ENCODE data around the gene CFAP210.

CFAP210 gene

GRCh38 chr2:169662744-169663143 lies 31.5 kb downstream of the CFAP210 start:
- H2AFZ ChIP-seq = no peak overlapping the region
- no peak for TF ChIP-seq CTCF (IDR thresholded peaks at IDR 0.05)
- no peaks in the 10 kb centered on the region for H3K79me2 ChIP-seq
- H3K4me1 ChIP-seq = no peaks in the 10 kb centered on the region
- no peak overlapping the region for H3K4me3 ChIP-seq (ENCODE audit: low read depth, low read length)
- H3K4me2 ChIP-seq (ENCODE audit: low read length) = no peak overlapping the region
- H3K27ac ChIP-seq = no peak overlapping the region
- H3K36me3 ChIP-seq (ENCODE audit: control insufficient read depth, insufficient read depth, low read length) = no peaks in the 10 kb centered on the region
- H3K9me3 ChIP-seq (ENCODE audit: control insufficient read depth, low read length) = no peaks in the 10 kb centered on the region
- no peak overlapping the region for H3K9ac ChIP-seq
- H3K27me3 ChIP-seq (ENCODE audit: control insufficient read depth, insufficient read depth, low read length) = no peaks in the 10 kb centered on the region

GRCh38 chr2:169661265-169661664 lies 32.9 kb downstream of the CFAP210 start:
- H3K27ac ChIP-seq = no peak overlapping the region
- no peaks in the 10 kb centered on the region for H3K9me3 ChIP-seq (ENCODE audit: control insufficient read depth, low read length)

GRCh38 chr2:169659320-169659719 lies 34.9 kb downstream of the CFAP210 start:
- Histone ChIP-seq H3K79me2 (no peaks in the 10 kb centered on the region), H3K4me3 (ENCODE audit: low read depth, low read length) (no peak overlapping the region), H3K4me2 (ENCODE audit: low read length) (no peak overlapping the region), H3K36me3 (ENCODE audit: control insufficient read depth, insufficient read depth, low read length) (no peaks in the 10 kb centered on the region), H3K9ac (no peak overlapping the region), H2AFZ (no peak overlapping the region), H3K27me3 (ENCODE audit: control insufficient read depth, insufficient read depth, low read length) (no peaks in the 10 kb centered on the region), H3K9me3 (ENCODE audit: control insufficient read depth, low read length) (no peaks in the 10 kb centered on the region), H3K4me1 (no peaks in the 10 kb centered on the region), H3K27ac (no peak overlapping the region)
- no peak for TF ChIP-seq CTCF (IDR thresholded peaks at IDR 0.05)

More at GRCh38 chr2:169661265-169661664, 32.9 kb downstream of the CFAP210 start:
- Histone ChIP-seq H3K36me3 (ENCODE audit: control insufficient read depth, insufficient read depth, low read length) (no peaks in the 10 kb centered on the region), H3K4me1 (no peaks in the 10 kb centered on the region), H3K4me2 (ENCODE audit: low read length) (no peak overlapping the region), H3K9ac (no peak overlapping the region), H3K4me3 (ENCODE audit: low read depth, low read length) (no peak overlapping the region), H3K27me3 (ENCODE audit: control insufficient read depth, insufficient read depth, low read length) (no peaks in the 10 kb centered on the region), H3K79me2 (no peaks in the 10 kb centered on the region), H2AFZ (no peak overlapping the region)
- no peak for TF ChIP-seq CTCF (IDR thresholded peaks at IDR 0.05)

GRCh38 chr2:169658877-169659276 lies 35.3 kb downstream of the CFAP210 start:
- Histone ChIP-seq H3K9me3 (ENCODE audit: control insufficient read depth, low read length) (no peaks in the 10 kb centered on the region), H3K4me2 (ENCODE audit: low read length) (no peak overlapping the region), H3K27ac (no peak overlapping the region), H3K27me3 (ENCODE audit: control insufficient read depth, insufficient read depth, low read length) (no peaks in the 10 kb centered on the region), H3K79me2 (no peaks in the 10 kb centered on the region), H3K4me1 (no peaks in the 10 kb centered on the region), H3K4me3 (ENCODE audit: low read depth, low read length) (no peak overlapping the region), H3K9ac (no peak overlapping the region), H2AFZ (no peak overlapping the region), H3K36me3 (ENCODE audit: control insufficient read depth, insufficient read depth, low read length) (no peaks in the 10 kb centered on the region)
- TF ChIP-seq CTCF (IDR thresholded peaks at IDR 0.05) = no peak

GRCh38 chr2:169656164-169656563 lies 38.0 kb downstream of the CFAP210 start:
- TF ChIP-seq CTCF (IDR thresholded peaks at IDR 0.05) = no peak
- H3K36me3 ChIP-seq (ENCODE audit: control insufficient read depth, insufficient read depth, low read length) = no peaks in the 10 kb centered on the region
- no peak overlapping the region for H3K27ac ChIP-seq
- H3K4me3 ChIP-seq (ENCODE audit: low read depth, low read length) = no peak overlapping the region
- H2AFZ ChIP-seq = no peak overlapping the region
- H3K9ac ChIP-seq = no peak overlapping the region
- H3K27me3 ChIP-seq (ENCODE audit: control insufficient read depth, insufficient read depth, low read length) = no peaks in the 10 kb centered on the region
- H3K4me2 ChIP-seq (ENCODE audit: low read length) = no peak overlapping the region
- H3K79me2 ChIP-seq = no peaks in the 10 kb centered on the region
- no peaks in the 10 kb centered on the region for H3K4me1 ChIP-seq
- H3K9me3 ChIP-seq (ENCODE audit: control insufficient read depth, low read length) = no peaks in the 10 kb centered on the region
